Karpas-422 (cell line): ENCODE measurements around the gene ADAMTS17. TPM values are rescaled to one million over a fixed set of nuclear protein-coding genes. Genes with fewer than 3 reads are reported as not detected.

Experiments used
- DNase-seq: peaks from one replicate; pipeline ENCODE4 v3.0.0-alpha.2; 2015
- H2AFZ ChIP-seq: fragments of 200-600 bp; sonication (generic); 2 replicates; pipeline ENCODE4 v1.6.1; 2014; ENCODE audit warnings: antibody characterized with exemption, low read length, mixed read lengths
- H3K27ac ChIP-seq: fragments of 200-600 bp; sonication (generic); 2 replicates; pipeline ENCODE4 v1.5.1; 2014; ENCODE audit warnings: mild to moderate bottlenecking, low read length, moderate library complexity
- H3K27me3 ChIP-seq: fragments of 200-600 bp; sonication (generic); 2 replicates; pipeline ENCODE4 v1.6.1; 2014; ENCODE audit warnings: low read length, mixed read lengths
- H3K36me3 ChIP-seq: fragments of 200-600 bp; sonication (generic); 2 replicates; pipeline ENCODE4 v1.6.1; 2014; ENCODE audit warnings: low read length, mixed read lengths; ENCODE audit not compliant: insufficient read depth
- H3K4me1 ChIP-seq: fragments of 200-600 bp; sonication (generic); 2 replicates; pipeline ENCODE4 v1.6.1; 2014; ENCODE audit warnings: mild to moderate bottlenecking, low read length, mixed read lengths
- H3K4me2 ChIP-seq: fragments of 200-600 bp; sonication (generic); 2 replicates; pipeline ENCODE4 v1.6.1; 2014; ENCODE audit warnings: low read length, low read depth, mild to moderate bottlenecking; ENCODE audit not compliant: poor library complexity, severe bottlenecking
- H3K4me3 ChIP-seq: fragments of 200-600 bp; sonication (generic); 2 replicates; pipeline ENCODE4 v1.5.1; 2014; ENCODE audit warnings: mild to moderate bottlenecking, antibody characterized with exemption, low read length, mixed read lengths
- H3K79me2 ChIP-seq: fragments of 200-600 bp; sonication (generic); 2 replicates; pipeline ENCODE4 v1.6.1; 2014; ENCODE audit warnings: mild to moderate bottlenecking, low read length, mixed read lengths
- H3K9ac ChIP-seq: fragments of 200-600 bp; sonication (generic); 2 replicates; pipeline ENCODE4 v1.6.0; 2014; ENCODE audit warnings: low read length
- H3K9me2 ChIP-seq: fragments of 200-600 bp; sonication (generic), shearing (Covaris generic); replicated peaks from 2 replicates; pipeline ENCODE4 v1.6.0; 2014; ENCODE audit warnings: mild to moderate bottlenecking, low read length, moderate library complexity; ENCODE audit not compliant: insufficient read depth
- H3K9me3 ChIP-seq: fragments of 300-700, 200-600 bp; sonication (generic); 2 replicates; pipeline ENCODE4 v1.6.1; 2014; ENCODE audit warnings: low read length, mixed read lengths
- H4K20me1 ChIP-seq: fragments of 200-600 bp; sonication (generic); 2 replicates; pipeline ENCODE4 v1.6.1; 2014; ENCODE audit warnings: mild to moderate bottlenecking, antibody characterized with exemption, low read length, low read depth; ENCODE audit not compliant: insufficient read depth
- total RNA-seq: library from RNA; depleted of rRNA; stranded (reverse); fragments of >200 nt; shearing (Covaris generic); gene quantifications from 2 replicates; pipeline ENCODE4 v1.2.3, GENCODE V29; 2014; ENCODE audit warnings: low replicate concordance

The ADAMTS17 gene
- total RNA-seq, 1 experiment from 2014 or later, result not detected

- Histone ChIP-seq H3K4me1 (no peaks in the 10 kb centered on the region), H3K9ac (no peak overlapping the region), H3K9me3 (peaks cover 4% of the 10 kb centered on the region), H4K20me1 (no peaks in the 10 kb centered on the region), H3K79me2 (no peaks in the 10 kb centered on the region), H2AFZ (no peak overlapping the region), H3K27me3 (peaks cover 5% of the 10 kb centered on the region; the same call in 1 of the 2 replicates), H3K27ac (no peak overlapping the region), H3K36me3 (no peaks in the 10 kb centered on the region), H3K4me2 (no peak overlapping the region), H3K4me3 (no peak overlapping the region), H3K9me2 (no peaks in the 10 kb centered on the region)
- DNase-seq, result no peak
Measured at GRCh38 chr15:100026041-100026440, 315.7 kb downstream of the ADAMTS17 start.

- Histone ChIP-seq H2AFZ (no peak overlapping the region), H3K9ac (no peak overlapping the region), H3K79me2 (no peaks in the 10 kb centered on the region), H4K20me1 (no peaks in the 10 kb centered on the region), H3K4me2 (no peak overlapping the region), H3K4me1 (no peaks in the 10 kb centered on the region), H3K4me3 (no peak overlapping the region), H3K9me2 (no peaks in the 10 kb centered on the region), H3K27me3 (peaks cover 4% of the 10 kb centered on the region; the same call in 1 of the 2 replicates), H3K27ac (no peak overlapping the region), H3K36me3 (no peaks in the 10 kb centered on the region), H3K9me3 (peaks cover 4% of the 10 kb centered on the region)
- DNase-seq, result no peak
Measured at GRCh38 chr15:100022806-100023205, 319.0 kb downstream of the ADAMTS17 start.

GRCh38 chr15:100022391-100022790 is 319.4 kb downstream of the ADAMTS17 start:
- Histone ChIP-seq H3K4me2 (no peak overlapping the region), H2AFZ (no peak overlapping the region), H3K27ac (no peak overlapping the region), H3K4me3 (no peak overlapping the region), H3K9ac (no peak overlapping the region), H3K9me3 (peaks cover 1% of the 10 kb centered on the region; the same call in 1 of the 2 replicates), H3K4me1 (no peaks in the 10 kb centered on the region), H3K9me2 (no peaks in the 10 kb centered on the region), H3K27me3 (no peaks in the 10 kb centered on the region), H4K20me1 (no peaks in the 10 kb centered on the region), H3K79me2 (no peaks in the 10 kb centered on the region), H3K36me3 (no peaks in the 10 kb centered on the region)
- DNase-seq, result no peak

GRCh38 chr15:100021653-100022052 is 320.1 kb downstream of the ADAMTS17 start:
- Histone ChIP-seq H3K9me2 (no peaks in the 10 kb centered on the region), H2AFZ (no peak overlapping the region), H3K27ac (no peak overlapping the region), H3K36me3 (no peaks in the 10 kb centered on the region), H4K20me1 (no peaks in the 10 kb centered on the region), H3K4me3 (no peak overlapping the region), H3K4me1 (no peaks in the 10 kb centered on the region), H3K9me3 (no peaks in the 10 kb centered on the region), H3K27me3 (no peaks in the 10 kb centered on the region), H3K9ac (no peak overlapping the region), H3K4me2 (no peak overlapping the region), H3K79me2 (no peaks in the 10 kb centered on the region)
- no peak for DNase-seq

GRCh38 chr15:100020614-100021013 is 321.2 kb downstream of the ADAMTS17 start:
- Histone ChIP-seq H3K9ac (no peak overlapping the region), H3K9me2 (no peaks in the 10 kb centered on the region), H3K27me3 (no peaks in the 10 kb centered on the region), H3K9me3 (no peaks in the 10 kb centered on the region), H3K4me1 (no peaks in the 10 kb centered on the region), H4K20me1 (no peaks in the 10 kb centered on the region), H3K27ac (no peak overlapping the region), H3K36me3 (no peaks in the 10 kb centered on the region), H3K4me2 (no peak overlapping the region), H2AFZ (no peak overlapping the region), H3K79me2 (no peaks in the 10 kb centered on the region), H3K4me3 (no peak overlapping the region)
- no peak for DNase-seq

- no peak overlapping the region for H2AFZ ChIP-seq
- H3K9ac ChIP-seq, result no peak overlapping the region
- H3K9me3 ChIP-seq, result no peaks in the 10 kb centered on the region
- no peaks in the 10 kb centered on the region for H3K36me3 ChIP-seq
- no peak for DNase-seq
- H3K27me3 ChIP-seq, result no peaks in the 10 kb centered on the region
- no peak overlapping the region for H3K4me2 ChIP-seq
- no peaks in the 10 kb centered on the region for H4K20me1 ChIP-seq
- no peaks in the 10 kb centered on the region for H3K4me1 ChIP-seq
- H3K79me2 ChIP-seq, result no peaks in the 10 kb centered on the region
- H3K4me3 ChIP-seq, result no peak overlapping the region
- no peaks in the 10 kb centered on the region for H3K9me2 ChIP-seq
- no peak overlapping the region for H3K27ac ChIP-seq
Measured at GRCh38 chr15:100020189-100020588, 321.6 kb downstream of the ADAMTS17 start.

- no peaks in the 10 kb centered on the region for H3K79me2 ChIP-seq
- no peaks in the 10 kb centered on the region for H3K9me2 ChIP-seq
- no peaks in the 10 kb centered on the region for H3K4me1 ChIP-seq
- no peak overlapping the region for H3K27ac ChIP-seq
- H3K4me3 ChIP-seq, result no peak overlapping the region
- H4K20me1 ChIP-seq, result no peaks in the 10 kb centered on the region
- H3K27me3 ChIP-seq, result no peaks in the 10 kb centered on the region
- H3K9me3 ChIP-seq, result no peaks in the 10 kb centered on the region
- no peak for DNase-seq
- H2AFZ ChIP-seq, result no peak overlapping the region
- no peaks in the 10 kb centered on the region for H3K36me3 ChIP-seq
- H3K9ac ChIP-seq, result no peak overlapping the region
- H3K4me2 ChIP-seq, result no peak overlapping the region
Measured at GRCh38 chr15:100019601-100020000, 322.2 kb downstream of the ADAMTS17 start.

GRCh38 chr15:100018191-100018590 is 323.6 kb downstream of the ADAMTS17 start:
- no peak overlapping the region for H3K27ac ChIP-seq
- H3K4me1 ChIP-seq, result no peaks in the 10 kb centered on the region
- H3K4me2 ChIP-seq, result no peak overlapping the region

GRCh38 chr15:100017140-100017539 is 324.6 kb downstream of the ADAMTS17 start:
- Histone ChIP-seq H3K9me3 (no peaks in the 10 kb centered on the region), H3K9ac (no peak overlapping the region), H4K20me1 (no peaks in the 10 kb centered on the region), H3K4me3 (no peak overlapping the region), H3K27ac (no peak overlapping the region), H3K9me2 (no peaks in the 10 kb centered on the region), H3K4me2 (no peak overlapping the region), H2AFZ (no peak overlapping the region), H3K4me1 (no peaks in the 10 kb centered on the region), H3K36me3 (no peaks in the 10 kb centered on the region), H3K79me2 (no peaks in the 10 kb centered on the region), H3K27me3 (no peaks in the 10 kb centered on the region)
- no peak for DNase-seq

More at GRCh38 chr15:100018191-100018590, 323.6 kb downstream of the ADAMTS17 start:
- DNase-seq, result no peak
- H2AFZ ChIP-seq, result no peak overlapping the region
- H3K27me3 ChIP-seq, result no peaks in the 10 kb centered on the region
- H3K79me2 ChIP-seq, result no peaks in the 10 kb centered on the region
- no peak overlapping the region for H3K4me3 ChIP-seq
- no peaks in the 10 kb centered on the region for H3K9me2 ChIP-seq
- no peaks in the 10 kb centered on the region for H3K9me3 ChIP-seq
- H3K9ac ChIP-seq, result no peak overlapping the region
- H3K36me3 ChIP-seq, result no peaks in the 10 kb centered on the region
- H4K20me1 ChIP-seq, result no peaks in the 10 kb centered on the region
